AG04450 (cell line): ENCODE data around the gene SLC37A4. TPM values are rescaled to one million over a fixed set of nuclear protein-coding genes. Genes with fewer than 3 reads are reported as not detected.

ENCODE experiments used
- CTCF ChIA-PET: fragments of 300-600, 350-600 bp; formaldehyde crosslinking; extraction: SDS; loops from one replicate; lab custom pipeline; 2022; ENCODE audit warnings: antibody characterized with exemption, inconsistent platforms; lab: Charles Lee
- POLR2A ChIA-PET: fragments of 350-600 bp; formaldehyde crosslinking; extraction: SDS; loops from one replicate; lab custom pipeline; 2021; ENCODE audit warnings: antibody characterized with exemption, inconsistent platforms; lab: Yijun Ruan, JAX
- DNase-seq: peaks from one replicate; pipeline ENCODE4 v3.0.0-alpha.2; 2011; ENCODE audit warnings: low read depth, low spot score
- H3K27ac ChIP-seq: one replicate; pipeline ENCODE4 v1.5.1; 2012; ENCODE audit warnings: low read depth, low read length, control low read depth
- H3K27me3 ChIP-seq: one replicate; pipeline ENCODE4 v1.6.0; 2012; ENCODE audit warnings: low read length; ENCODE audit not compliant: control insufficient read depth, insufficient read depth
- H3K4me3 ChIP-seq: 2 replicates; pipeline ENCODE4 v1.5.1; 2011; ENCODE audit warnings: mild to moderate bottlenecking, low read depth, low read length, control low read depth
- H3K9me3 ChIP-seq: 2 replicates; pipeline ENCODE4 v1.5.1; 2012; ENCODE audit warnings: low read length; ENCODE audit not compliant: control insufficient read depth, insufficient read depth
- CTCF ChIP-seq: IDR thresholded peaks from 2 replicates; pipeline ENCODE4 v1.5.1; 2011; ENCODE audit warnings: low read depth, low read length, control low read depth, inconsistent platforms
- polyA minus RNA-seq: library from RNA; depleted of rRNA, polyadenylated mRNA; stranded (reverse); fragments of >200 nt; gene quantifications from 2 replicates; pipeline ENCODE4 v1.2.3, GENCODE V29; 2011; rRNA and poly(A)+ RNA removed
- polyA plus RNA-seq: library from polyadenylated mRNA; depleted of rRNA; stranded (reverse); fragments of >200 nt; gene quantifications from 2 replicates; pipeline ENCODE4 v1.2.3, GENCODE V29; 2011; rRNA removed

Gene SLC37A4
- polyA plus RNA-seq (12.5 and 14.9 TPM in 2 replicates), polyA minus RNA-seq (12.6 and 16.7 TPM in 2 replicates)

DNA sequence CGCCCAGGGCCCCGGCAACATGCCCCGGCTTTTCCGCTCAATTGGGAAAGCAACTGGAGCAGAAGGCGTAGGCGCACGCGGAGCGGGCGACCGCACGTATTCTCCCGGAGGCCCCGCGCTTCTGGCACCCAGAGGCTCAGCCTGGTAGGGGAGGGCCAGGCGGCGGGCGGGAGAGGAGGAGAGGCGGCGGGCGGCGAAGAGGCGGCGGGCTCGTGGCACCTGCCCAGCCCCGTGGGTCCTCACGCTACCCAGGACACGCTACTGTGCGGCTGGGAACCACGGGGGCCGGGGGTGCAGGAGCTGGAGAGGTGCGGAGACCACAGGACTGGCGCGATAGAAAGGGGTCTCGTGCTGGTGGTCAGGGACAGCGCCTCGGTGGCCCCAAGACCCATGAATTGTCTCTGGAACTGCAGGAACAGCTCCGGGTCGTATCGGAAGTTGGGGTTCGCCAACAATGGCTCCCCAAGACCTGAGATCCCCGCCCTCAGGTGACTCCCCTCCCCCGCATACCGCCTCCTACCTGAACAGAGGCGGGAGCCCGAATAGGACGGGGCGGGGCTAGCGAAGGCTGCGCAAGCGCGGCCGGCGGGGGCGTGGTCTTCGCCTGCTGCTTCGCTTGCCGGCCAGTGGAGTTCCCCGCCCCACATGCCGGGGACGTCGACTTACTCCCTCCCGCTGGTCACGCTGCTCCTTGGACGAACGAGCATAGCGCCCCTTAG is at the start of gene SLC37A4:
SLC37A4 (minus strand) TSS at position 549 of the 719 bp plus-strand sequence.
- ChIA-PET CTCF (interaction anchor here (0.6 to 1.5 kb wide), 7 partner anchors 11 to 166 kb away, joined by 3 to 17 read pairs (median 4); partner anchors contain the start of genes TRAPPC4 and VPS11), POLR2A (interaction anchor here (1.0 kb wide), 1 partner anchor 11 kb away, joined by 3 read pairs; the partner anchor contains the start of gene TRAPPC4)
- H3K27me3 ChIP-seq: no peaks in the 10 kb centered on the region
- H3K4me3 ChIP-seq: peak within 1 kb of the TSS; percentile 89
- TF ChIP-seq CTCF: no peak
- no peaks in the 10 kb centered on the region; the same call in 1 of the 2 replicates for H3K9me3 ChIP-seq
- no peak within 1 kb of the TSS for H3K27ac ChIP-seq
- DNase-seq: peak; percentile 91

GRCh38 chr11:119078675-119079420 is 48.2 kb upstream of the SLC37A4 start:
- Histone ChIP-seq H3K4me3 (no peak overlapping the region), H3K9me3 (no peaks in the 10 kb centered on the region), H3K27ac (no peak overlapping the region), H3K27me3 (no peaks in the 10 kb centered on the region)
- DNase-seq: no peak
- TF ChIP-seq CTCF: no peak
- ChIA-PET POLR2A (no interaction called here), CTCF (interaction anchor here (0.6 kb wide), 1 partner anchor 260 kb away, joined by 4 read pairs; no protein-coding TSS in a partner anchor)

DNA sequence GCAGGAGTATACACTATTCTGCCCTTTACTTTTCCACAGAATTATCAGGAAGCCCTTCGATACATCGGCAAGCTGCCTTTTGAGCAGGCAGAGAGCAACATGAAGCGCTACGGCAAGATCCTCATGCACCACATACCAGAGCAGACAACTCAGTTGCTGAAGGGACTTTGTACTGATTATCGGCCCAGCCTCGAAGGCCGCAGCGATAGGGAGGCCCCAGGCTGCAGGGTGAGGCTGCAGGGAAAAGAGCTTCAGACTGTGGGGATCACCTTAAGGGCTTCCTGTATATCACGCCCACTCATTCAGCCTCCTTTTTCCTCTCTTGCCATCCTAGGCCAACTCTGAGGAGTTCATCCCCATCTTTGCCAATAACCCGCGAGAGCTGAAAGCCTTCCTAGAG is 47.2 kb upstream of the SLC37A4 start:
- Histone ChIP-seq H3K9me3 (no peaks in the 10 kb centered on the region), H3K4me3 (no peak overlapping the region), H3K27ac (no peak overlapping the region), H3K27me3 (no peaks in the 10 kb centered on the region)
- DNase-seq: no peak
- ChIA-PET CTCF (no interaction called here), POLR2A (no interaction called here)
- TF ChIP-seq CTCF: no peak

- H3K27ac ChIP-seq: peak within 1 kb of the TSS; percentile 88
- no peaks in the 10 kb centered on the region for H3K27me3 ChIP-seq
- no peaks in the 10 kb centered on the region for H3K9me3 ChIP-seq
- peak within 1 kb of the TSS; percentile 99 for H3K4me3 ChIP-seq
- CTCF ChIA-PET: interaction anchor here (0.5 to 1.3 kb wide), 5 partner anchors 34 to 282 kb away, joined by 3 to 6 read pairs (median 5); partner anchors contain the start of gene SLC37A4
- POLR2A ChIA-PET: interaction anchor here (0.6 to 2.2 kb wide), 11 partner anchors 11 to 260 kb away, joined by 3 to 27 read pairs (median 5); partner anchors contain the start of genes DPAGT1, HINFP, HMBS and HYOU1
- TF ChIP-seq CTCF: no peak
- peak; percentile 92 for DNase-seq
These were observed 36.9 kb upstream of the SLC37A4 start, which contains the start of gene VPS11 for GRCh38 chr11:119067371-119068222. VPS11 (plus strand) TSS chr11:119067818; CDS start chr11:119067824, 6 bp downstream.
